A673 (cell line): ENCODE results near the gene VTI1A. TPM values are rescaled to one million over a fixed set of nuclear protein-coding genes. Genes with fewer than 3 reads are reported as not detected.
A peak's percentile ranks its signal among the peaks of the same experiment; 100 is the strongest.

Experiments
- BruUV-seq: library from RNA; stranded (reverse); fragments of 400-500 nt; replicated peaks from 2 replicates; lab custom pipeline; 2021; lab: Mats Ljungman, UMichigan
- CTCF ChIA-PET: fragments of 300-600 bp; sonication (Branson Sonifier 250); formaldehyde crosslinking; loops from one replicate; lab custom pipeline; 2022; ENCODE audit warnings: antibody characterized with exemption; lab: Charles Lee
- POLR2A ChIA-PET: fragments of 300-600 bp; sonication (Branson Sonifier 250); formaldehyde crosslinking; loops from one replicate; lab custom pipeline; 2022; ENCODE audit warnings: antibody characterized with exemption; ENCODE audit not compliant: low non-redundant PET; lab: Charles Lee
- DNase-seq: peaks from one replicate; pipeline ENCODE4 v3.0.0-alpha.2; 2015; ENCODE audit warnings: low spot score
- H3K27ac ChIP-seq: fragments of 200-600 bp; sonication (generic); 2 replicates; pipeline ENCODE4 v1.5.1; 2016; ENCODE audit warnings: mixed run types, low read depth, mild to moderate bottlenecking, mixed read lengths, antibody characterized with exemption, low read length; ENCODE audit not compliant: poor library complexity, severe bottlenecking
- H3K27me3 ChIP-seq: fragments of 200-600 bp; sonication (generic); replicated peaks from 2 replicates; pipeline ENCODE4 v1.6.1; 2017; ENCODE audit warnings: mixed run types, low read depth, mild to moderate bottlenecking, mixed read lengths, antibody characterized with exemption, low read length; ENCODE audit not compliant: insufficient read depth, poor library complexity
- H3K36me3 ChIP-seq: fragments of 200-600 bp; sonication (generic); 2 replicates; pipeline ENCODE4 v1.6.1; 2016; ENCODE audit warnings: mixed run types, mild to moderate bottlenecking, mixed read lengths, antibody characterized with exemption, low read length; ENCODE audit not compliant: insufficient read depth, poor library complexity, severe bottlenecking
- H3K4me1 ChIP-seq: fragments of 200-600 bp; sonication (generic); 2 replicates; pipeline ENCODE4 v1.6.1; 2017; ENCODE audit warnings: mixed run types, mild to moderate bottlenecking, mixed read lengths, antibody characterized with exemption, low read length; ENCODE audit not compliant: insufficient read depth, poor library complexity, severe bottlenecking
- H3K4me3 ChIP-seq: fragments of 200-600 bp; sonication (generic); 2 replicates; pipeline ENCODE4 v1.5.1; 2016; ENCODE audit warnings: low read depth, mixed run types, mild to moderate bottlenecking, mixed read lengths, low read length; ENCODE audit not compliant: poor library complexity, severe bottlenecking
- H3K9me3 ChIP-seq: fragments of 200-600 bp; sonication (generic); 2 replicates; pipeline ENCODE4 v1.6.1; 2016; ENCODE audit warnings: mixed run types, low read depth, mild to moderate bottlenecking, mixed read lengths, antibody characterized with exemption, low read length; ENCODE audit not compliant: poor library complexity, severe bottlenecking
- EZH2 ChIP-seq: fragments of 200-600 bp; sonication (generic); IDR thresholded peaks from 2 replicates; pipeline ENCODE4 v1.6.1; 2017; ENCODE audit warnings: borderline replicate concordance, low read depth, mild to moderate bottlenecking, mixed read lengths, antibody characterized with exemption, low read length; ENCODE audit not compliant: poor library complexity, severe bottlenecking
- intact Hi-C: fragments of 100-400 bp; cut with micrococcal nuclease; formaldehyde crosslinking; loops from one replicate; pipeline ENCODE4 v1.10.0; 2022; ENCODE audit not compliant: unreplicated experiment
- total RNA-seq: library from RNA; stranded (reverse); gene quantifications from 2 replicates; pipeline ENCODE4 v1.2.3, GENCODE V29; 2021
- TF ChIP-seq, protein P1 (sequence below): fragments of 300-800, 200-600 bp; sonication (generic); conservative IDR thresholded peaks from 2 replicates; pipeline ENCODE4 v1.5.1; 2017; ENCODE audit warnings: low read depth, mild to moderate bottlenecking, antibody characterized with exemption, low read length, moderate library complexity, mixed read lengths

The VTI1A gene
- total RNA-seq, 1 experiment from 2014 or later = 38.7 TPM

DNA sequence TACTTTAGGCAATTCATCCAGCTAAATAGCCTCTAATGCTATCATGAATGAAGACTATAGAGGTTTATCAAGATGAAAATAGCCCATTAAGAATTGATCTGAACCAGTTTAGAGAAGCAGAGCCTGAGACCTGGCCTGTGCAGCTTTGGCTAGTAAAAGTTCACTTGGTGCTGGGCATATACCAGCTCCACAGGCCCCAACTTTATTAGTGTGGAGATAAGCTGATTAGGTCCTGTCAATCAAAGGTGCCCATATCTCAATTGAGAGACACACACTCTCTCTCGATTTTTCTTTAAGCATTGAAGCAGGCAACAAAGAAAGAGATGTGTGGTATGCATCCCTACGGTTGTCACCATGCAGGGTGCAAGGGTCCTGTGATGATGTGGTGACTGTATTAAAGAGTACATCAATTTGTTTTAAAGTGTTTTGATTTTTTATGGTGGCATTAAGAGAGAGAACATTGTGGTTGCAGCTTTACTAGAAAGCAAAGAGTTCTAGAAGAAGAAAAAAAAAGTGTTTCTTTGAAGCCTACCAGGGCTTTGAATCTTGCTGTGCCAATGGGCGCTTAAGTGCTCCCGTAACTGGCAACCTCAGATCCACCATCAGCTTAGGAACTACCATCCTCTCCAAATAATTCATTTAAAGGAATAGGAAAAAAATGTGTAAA lies 111.6 kb downstream of the VTI1A start:
- H3K36me3 ChIP-seq = no peaks in the 10 kb centered on the region
- peak; percentile 4 for DNase-seq
- no peak overlapping the region for H3K27ac ChIP-seq
- H3K4me3 ChIP-seq = no peak overlapping the region
- TF ChIP-seq, protein P1, sequence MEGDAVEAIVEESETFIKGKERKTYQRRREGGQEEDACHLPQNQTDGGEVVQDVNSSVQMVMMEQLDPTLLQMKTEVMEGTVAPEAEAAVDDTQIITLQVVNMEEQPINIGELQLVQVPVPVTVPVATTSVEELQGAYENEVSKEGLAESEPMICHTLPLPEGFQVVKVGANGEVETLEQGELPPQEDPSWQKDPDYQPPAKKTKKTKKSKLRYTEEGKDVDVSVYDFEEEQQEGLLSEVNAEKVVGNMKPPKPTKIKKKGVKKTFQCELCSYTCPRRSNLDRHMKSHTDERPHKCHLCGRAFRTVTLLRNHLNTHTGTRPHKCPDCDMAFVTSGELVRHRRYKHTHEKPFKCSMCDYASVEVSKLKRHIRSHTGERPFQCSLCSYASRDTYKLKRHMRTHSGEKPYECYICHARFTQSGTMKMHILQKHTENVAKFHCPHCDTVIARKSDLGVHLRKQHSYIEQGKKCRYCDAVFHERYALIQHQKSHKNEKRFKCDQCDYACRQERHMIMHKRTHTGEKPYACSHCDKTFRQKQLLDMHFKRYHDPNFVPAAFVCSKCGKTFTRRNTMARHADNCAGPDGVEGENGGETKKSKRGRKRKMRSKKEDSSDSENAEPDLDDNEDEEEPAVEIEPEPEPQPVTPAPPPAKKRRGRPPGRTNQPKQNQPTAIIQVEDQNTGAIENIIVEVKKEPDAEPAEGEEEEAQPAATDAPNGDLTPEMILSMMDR = no peak
- TF ChIP-seq EZH2 = no peak
- no peaks in the 10 kb centered on the region for H3K9me3 ChIP-seq
- no TSS peak for BruUV-seq
- intact Hi-C loops = no loop called here
- ChIA-PET POLR2A (no interaction called here), CTCF (no interaction called here)
- H3K27me3 ChIP-seq = no peaks in the 10 kb centered on the region
- no peaks in the 10 kb centered on the region for H3K4me1 ChIP-seq

DNA sequence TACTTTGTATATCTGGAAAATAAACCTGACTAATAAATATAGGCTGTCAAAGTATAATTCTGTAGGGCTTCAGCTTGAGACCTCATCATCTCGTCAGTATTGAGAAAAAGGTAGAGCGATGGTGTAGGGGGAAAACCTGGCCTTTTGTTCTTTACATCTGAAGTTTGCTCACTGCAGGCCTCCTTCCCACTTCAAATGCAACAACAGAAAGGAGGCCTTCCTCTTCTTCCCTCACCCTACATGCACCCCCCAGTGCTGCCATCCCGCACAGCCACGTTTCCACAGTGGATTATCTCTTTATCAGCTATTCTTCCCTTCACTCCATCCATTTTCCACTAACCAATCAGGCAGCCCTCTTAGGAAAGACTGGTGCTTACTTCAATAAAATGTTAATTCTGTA lies 112.3 kb downstream of the VTI1A start:
- no peak for TF ChIP-seq EZH2
- TF ChIP-seq, protein P1 = no peak
- intact Hi-C loops = no loop called here
- Histone ChIP-seq H3K4me1 (no peaks in the 10 kb centered on the region), H3K9me3 (no peaks in the 10 kb centered on the region), H3K27me3 (no peaks in the 10 kb centered on the region), H3K4me3 (no peak overlapping the region), H3K27ac (no peak overlapping the region), H3K36me3 (no peaks in the 10 kb centered on the region)
- ChIA-PET POLR2A (no interaction called here), CTCF (no interaction called here)
- no peak for DNase-seq
- no TSS peak for BruUV-seq

DNA sequence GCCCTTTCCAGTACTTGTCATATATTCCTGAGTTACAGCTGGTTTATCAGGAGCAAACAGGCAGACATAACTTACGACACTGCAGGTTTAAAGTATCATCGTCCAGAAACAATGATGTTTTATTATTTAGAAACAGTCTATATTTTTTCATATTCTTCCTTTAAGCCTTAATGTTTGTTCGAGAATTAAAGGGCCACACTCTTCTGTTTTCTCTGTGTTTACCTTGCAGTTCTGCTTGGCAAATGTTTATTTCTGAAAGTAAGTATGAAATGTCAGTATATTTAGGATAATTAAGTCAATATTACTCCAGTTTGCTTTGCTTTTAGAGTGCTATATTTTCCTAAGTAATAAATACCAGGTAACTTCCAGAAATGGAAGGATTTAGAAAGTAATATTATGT lies 115.1 kb downstream of the VTI1A start:
- Histone ChIP-seq H3K36me3 (no peaks in the 10 kb centered on the region), H3K9me3 (no peaks in the 10 kb centered on the region), H3K27me3 (no peaks in the 10 kb centered on the region), H3K4me1 (no peaks in the 10 kb centered on the region), H3K4me3 (no peak overlapping the region), H3K27ac (no peak overlapping the region)
- BruUV-seq = no TSS peak
- intact Hi-C loops = loop anchor here (2.0 to 10.0 kb wide), 2 partner anchors 565 to 1003 kb away; no protein-coding TSS in a partner anchor
- TF ChIP-seq, protein P1 = no peak
- no peak for TF ChIP-seq EZH2
- POLR2A ChIA-PET = interaction anchor here (0.5 kb wide), 1 partner anchor 96 kb away, joined by 3 read pairs; no protein-coding TSS in a partner anchor
- CTCF ChIA-PET = no interaction called here
- DNase-seq = no peak
